GOT3 (cell line): ENCODE results near the gene SERTAD3.
"Not testable (repeated sequence)": the region's sequence is repeated elsewhere in the genome, so short reads cannot be mapped to it uniquely, and the experiment has no call there.

ENCODE experiments used
- DNase-seq: peaks from one replicate; lab custom pipeline; 2025; ENCODE audit warnings: mixed read lengths; lab: John Stamatoyannopoulos, UW

SERTAD3 gene, protein sequence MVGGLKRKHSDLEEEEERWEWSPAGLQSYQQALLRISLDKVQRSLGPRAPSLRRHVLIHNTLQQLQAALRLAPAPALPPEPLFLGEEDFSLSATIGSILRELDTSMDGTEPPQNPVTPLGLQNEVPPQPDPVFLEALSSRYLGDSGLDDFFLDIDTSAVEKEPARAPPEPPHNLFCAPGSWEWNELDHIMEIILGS

DNA sequence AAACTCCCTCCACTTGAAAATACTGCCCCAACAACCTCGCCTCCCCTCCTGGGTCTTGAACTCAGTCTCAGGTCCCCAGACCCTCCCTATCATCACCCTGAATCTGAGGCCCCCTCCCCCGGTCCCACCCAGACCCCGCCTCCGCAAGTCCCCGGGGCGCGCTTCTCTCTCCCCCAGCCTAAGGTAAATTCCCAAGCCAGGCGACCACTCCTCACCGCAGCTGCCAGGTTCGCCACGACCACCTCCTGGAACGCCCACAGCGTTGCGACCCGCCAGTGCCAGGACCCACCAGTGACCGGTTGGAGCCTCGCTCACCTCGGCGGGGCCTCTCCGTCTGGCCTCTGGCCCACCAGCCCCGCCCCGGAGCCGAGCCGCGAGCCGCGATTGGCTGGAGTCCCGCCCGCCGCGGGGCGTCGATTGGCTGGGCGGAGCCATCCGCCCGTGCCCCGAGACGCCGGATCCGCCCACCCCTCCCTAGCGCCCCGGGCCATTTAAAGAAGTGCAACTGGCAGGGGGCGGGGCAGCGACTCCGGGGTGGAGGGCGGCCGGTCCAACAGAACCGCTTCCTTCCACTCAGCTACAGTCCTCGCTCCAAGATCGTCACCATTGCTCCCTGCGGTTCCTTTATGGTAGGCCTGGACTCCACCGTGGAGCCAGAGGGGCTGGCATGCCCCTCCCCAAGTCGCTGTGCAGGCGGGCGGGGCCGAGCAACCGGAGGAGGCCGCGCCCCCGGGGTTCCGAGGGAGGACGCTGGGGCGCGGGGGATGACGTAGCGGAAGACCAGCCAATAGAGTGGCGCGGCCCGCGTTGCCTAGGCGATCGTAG is at the start of gene SERTAD3:
SERTAD3 (minus strand) TSS at position 336 of the 825 bp plus-strand sequence. CDS start 2,255 bp downstream, outside the sequence.
- peak; percentile 95 for DNase-seq

DNA sequence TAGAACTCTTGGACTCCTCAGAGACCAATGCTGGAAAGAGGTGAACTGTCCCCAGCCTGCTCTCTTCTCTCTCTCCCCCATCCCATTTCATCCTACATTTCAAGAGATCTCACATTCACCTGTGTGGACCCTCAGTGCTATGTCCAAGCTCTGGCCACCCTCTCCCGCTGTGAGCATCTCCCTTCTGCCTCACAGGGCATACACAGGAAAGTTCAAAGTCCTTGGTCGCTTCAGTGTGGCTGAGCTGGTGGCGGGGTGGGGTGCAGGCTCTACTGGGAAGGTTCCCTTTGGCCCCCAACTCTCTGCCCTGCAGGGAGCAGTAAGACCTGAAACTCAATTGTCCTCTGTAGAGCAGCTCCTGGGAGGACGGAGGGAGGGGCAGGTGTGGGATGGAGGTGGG is 49.6 kb upstream of the SERTAD3 start:
- no peak for DNase-seq

DNA sequence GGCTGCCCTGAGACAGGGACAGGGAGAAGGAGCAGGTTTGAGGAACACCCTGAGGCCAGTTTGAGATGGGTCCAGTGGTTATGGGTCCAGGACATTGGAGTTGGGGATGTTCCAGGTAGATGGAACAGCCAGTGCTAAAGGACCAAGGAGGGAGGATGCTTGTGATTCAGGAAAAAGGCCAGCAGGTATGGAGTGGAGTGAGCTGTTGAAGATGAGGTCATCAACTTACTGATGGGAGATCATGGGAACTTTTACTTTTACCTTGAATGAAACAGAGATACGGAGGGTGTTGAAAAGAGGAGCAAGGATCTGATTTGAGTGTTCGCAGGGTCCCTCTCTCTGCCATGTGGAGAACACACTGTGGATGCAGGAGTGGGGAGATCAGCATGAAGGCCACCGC is 48.1 kb upstream of the SERTAD3 start:
- DNase-seq, result no peak

DNA sequence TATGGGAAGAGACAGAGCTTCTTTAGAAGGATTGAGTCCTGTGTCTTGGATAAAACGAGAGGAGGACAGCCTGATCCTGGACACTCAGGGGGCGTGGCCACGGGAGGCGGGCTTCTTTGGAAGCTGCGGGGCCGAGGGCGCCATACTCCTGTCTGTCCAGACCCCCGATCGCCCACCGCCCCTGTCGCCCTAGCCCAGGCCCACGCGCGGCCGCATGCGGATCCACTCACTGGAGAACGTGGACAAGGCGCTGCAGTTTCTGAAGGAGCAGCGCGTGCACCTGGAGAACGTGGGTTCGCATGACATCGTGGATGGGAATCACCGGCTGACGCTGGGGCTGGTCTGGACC is 45.7 kb upstream of the SERTAD3 start:
- DNase-seq, result no peak

DNA sequence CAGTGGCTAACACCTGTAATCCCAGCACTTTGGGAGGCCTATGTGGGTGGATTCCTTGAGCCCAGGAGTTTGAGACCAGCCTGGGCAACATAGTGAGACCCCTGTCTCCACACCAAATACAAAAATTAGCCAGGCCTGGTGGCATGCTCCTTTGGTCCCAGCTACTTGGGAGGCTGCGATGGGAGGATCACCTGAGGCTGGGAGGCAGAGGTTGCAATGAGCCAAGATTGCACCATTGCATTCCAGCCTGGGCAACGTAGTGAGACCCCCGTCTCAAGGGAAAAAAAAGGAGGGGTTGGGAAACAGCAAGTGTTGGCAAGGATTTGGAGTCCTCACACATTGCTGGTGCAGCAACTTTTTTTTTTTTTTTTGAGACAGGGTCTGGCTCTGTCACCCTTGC is 41.9 kb upstream of the SERTAD3 start:
- no peak for DNase-seq

DNA sequence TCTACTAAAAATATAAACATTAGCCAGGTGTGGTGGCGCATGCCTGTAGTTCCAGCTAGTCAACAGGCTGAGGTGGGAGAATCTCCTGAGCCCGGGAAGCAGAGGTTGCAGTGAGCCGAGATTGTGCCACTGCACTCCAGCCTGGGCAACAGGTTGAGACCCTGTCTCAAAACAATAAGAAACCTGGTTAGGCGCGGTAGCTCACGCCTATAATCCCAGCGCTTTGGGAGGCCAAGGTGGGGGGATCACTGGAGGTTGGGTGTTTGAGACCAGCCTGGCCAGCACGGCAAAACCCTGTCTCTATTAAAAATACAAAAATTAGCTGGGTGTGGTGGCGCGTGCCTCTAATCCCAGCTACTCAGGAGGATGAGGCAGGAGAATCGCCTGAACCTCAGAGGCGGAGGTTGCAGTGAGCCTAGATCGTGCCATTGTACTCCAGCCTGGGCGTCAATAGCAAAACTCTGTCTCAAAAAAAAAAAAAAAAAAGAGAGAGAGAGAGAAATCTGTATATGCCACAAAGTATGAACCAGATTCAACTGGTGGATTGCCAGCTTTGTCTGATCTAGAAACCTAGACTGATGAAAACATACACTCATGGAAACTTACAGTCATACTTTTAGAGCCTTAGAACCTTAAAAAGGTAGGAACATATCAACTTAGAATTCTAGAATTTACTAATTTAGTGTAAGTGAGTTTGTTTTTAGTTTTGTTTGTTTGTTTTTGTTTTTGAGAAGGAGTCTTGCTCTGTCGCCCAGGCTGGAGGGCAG is 31.9 kb upstream of the SERTAD3 start:
- not testable (repeated sequence) for DNase-seq

DNA sequence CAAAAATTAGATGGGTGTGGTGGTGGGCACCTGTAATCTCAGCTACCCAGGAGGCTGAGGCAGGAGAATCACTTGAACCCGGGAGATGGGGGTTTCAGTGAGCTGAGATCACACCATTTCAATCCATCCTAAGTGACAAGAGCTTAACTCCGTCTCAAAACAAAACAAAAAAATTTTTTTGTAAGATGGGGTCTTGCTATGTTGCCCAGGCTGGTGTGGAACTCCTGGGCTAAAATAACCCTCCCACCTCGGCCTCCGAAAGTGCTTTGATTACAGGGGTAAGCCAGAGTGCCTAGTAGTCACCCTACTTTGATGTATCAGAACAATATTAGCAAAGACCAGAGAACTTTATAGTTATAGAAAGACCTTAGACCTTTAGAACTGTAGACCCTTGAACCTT is 30.6 kb upstream of the SERTAD3 start:
- no peak for DNase-seq

DNA sequence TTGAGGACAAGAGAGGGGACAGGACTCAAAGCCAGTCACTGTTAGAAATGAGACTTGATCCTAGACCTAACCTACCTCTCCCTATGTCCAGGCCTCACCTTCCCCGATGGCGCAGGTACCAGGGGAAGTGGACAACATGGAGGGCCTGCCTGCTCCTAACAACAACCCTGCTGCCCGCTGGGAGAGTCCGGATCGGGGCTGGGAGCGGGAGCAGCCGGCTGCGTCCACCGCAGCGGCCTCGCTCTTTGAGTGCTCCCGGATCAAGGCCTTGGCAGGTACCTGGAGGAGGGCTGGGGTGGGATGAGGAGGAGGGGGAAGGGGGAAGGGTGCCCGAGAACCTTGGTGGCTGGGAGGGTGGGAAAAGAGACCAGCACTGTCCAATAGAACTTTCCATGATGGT is 28.4 kb upstream of the SERTAD3 start:
- DNase-seq, result no peak

DNA sequence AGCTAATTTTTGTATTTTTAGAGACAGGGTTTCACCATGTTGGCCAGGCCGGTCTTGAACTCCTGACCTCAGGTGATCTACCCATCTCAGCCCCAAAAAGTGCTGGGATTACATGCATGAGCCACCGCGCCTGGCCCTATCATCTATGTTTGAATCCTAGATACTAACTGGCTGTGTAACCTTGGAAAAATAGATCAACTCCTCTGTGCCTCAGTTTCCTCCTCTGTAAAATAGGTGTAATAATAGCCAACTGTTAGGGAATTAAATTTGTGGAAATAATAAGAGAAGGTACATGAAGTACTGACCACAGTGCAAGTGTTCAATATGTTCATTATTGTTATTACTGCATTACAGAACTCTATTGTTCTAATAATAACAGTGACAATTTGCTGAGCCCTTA is 27.0 kb upstream of the SERTAD3 start:
- DNase-seq, result no peak

DNA sequence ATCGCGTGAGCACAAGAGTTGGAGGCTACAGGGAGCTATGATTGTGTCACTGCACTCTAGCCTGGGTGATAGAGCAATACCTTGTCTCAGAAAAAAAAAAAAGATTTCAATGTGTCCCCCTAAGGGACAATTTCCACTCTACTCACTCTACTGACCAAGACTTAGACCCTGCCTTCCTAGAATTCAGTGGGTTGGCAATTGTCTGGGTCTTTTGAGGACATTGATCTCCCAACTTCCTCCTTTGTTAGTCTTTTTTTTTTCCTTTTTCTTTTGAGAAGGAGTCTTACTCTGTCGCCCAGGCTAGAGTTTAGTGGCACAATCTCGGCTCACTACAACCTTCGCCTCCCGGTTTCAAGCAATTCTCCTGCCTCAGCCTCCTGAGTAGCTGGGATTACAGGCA is 24.9 kb upstream of the SERTAD3 start:
- no peak for DNase-seq

DNA sequence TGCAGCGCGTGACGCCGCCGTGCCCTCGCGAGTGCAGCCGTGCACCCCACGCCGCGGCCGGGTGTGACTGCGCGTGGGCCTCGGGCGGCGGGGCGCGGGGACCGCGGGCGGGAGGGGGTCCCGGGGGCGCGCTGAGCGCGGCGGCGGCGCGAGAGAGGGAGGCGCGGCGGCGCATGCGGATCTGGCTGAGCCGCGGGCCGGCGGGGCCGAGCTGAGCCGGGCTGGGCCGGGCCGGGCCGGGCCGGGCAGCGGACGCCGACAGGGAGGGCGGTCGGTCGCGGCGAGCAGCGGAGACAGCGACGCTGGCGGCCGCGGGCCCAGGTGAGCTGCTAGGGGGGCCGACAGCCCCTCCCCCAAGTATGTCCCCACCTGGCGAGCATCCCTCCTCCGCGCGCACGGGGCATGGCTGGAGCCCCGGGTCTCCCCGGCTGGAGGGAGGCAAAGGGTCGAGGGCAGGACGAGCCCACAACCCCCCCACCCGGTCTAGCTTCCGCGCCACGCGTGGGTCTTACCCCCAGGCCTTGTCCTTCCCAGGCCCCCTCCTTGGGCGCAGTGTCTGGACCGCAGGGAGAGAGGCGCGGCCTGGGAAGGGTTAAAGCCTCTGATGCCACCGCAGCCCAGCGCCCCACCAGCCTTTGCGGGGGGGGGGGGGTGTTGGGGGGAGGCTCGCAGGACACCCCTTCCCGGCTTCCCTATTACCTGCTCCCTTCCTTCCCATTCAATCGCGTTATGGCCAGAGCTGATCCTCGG is 23.0 kb upstream of the SERTAD3 start, which contains the start of gene SPTBN4:
SPTBN4 (plus strand) TSS at position 17 of the 750 bp plus-strand sequence. CDS start 5,621 bp downstream, outside the sequence.
- no peak for DNase-seq

DNA sequence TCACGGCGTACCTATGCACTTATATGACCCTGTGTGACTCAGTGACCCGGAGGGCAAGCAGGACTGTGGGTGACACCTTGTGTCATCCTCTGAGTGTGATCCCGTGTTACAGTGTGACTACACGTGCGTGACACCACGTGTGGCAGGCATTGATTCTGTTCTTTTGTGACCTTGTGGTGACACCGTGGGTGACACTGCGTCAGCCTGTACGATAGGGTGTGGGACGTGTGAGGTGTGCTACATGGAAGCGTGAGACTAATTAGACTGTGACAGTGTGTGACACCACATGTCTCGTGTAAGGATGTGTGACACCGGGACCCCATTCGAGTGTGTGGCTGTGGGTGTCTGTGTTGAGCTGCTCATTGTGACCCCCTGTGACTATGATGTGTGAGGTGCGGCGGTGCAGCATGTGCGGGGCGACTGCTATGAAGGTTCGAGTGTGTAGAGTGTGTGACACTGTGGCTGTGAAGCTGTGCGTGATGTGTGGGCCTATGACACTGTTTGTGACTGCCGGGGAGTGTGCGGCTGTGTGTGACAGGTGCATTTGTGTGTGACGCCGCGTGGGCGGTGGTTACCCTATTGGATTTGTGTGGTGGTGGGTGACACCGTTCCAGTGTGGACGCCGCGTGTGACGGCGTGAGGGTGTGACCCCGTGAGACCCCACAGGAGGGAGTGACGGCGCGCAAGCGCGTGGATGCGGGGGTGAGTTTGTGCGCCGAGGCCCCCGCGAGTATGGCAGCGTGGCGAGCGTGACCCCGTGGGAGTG is 22.3 kb upstream of the SERTAD3 start:
- no peak for DNase-seq

DNA sequence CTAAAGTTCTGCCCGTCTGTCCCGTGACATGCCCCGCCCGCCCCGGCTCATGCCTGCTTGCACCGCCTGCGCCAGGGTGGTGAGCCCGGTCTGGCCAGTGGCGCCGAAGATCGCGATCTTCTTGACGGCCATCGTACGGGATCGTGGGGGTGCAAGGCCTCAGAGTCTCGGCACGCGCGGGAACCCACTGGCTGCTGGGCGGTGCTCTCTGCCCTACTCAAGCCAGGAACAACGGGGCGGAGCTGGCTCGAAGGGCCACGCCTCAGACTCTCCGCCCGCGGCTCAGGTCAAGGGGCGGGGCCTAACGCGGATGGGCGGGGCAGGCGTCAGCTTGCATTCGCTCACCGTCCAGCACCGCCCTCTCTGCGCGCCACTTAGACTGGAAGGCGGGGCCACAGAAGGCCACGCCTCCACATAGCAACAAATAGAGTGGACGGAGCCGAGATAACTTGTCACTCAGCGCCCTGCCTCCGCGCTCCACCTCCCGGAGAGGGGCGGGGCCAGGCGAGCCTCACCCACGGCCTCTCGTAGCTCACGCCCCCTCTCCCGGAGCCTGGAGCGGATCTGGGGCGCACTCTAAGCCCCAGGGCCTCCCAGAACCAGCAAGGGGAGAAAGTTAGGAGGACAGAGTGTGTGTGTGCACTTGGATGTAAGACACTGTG is 21.6 kb upstream of the SERTAD3 start, which contains the start of gene BLVRB:
BLVRB (minus strand) TSS at position 189 of the 662 bp plus-strand sequence; CDS start at position 132, 57 bp downstream.
- peak; percentile 95 for DNase-seq

DNA sequence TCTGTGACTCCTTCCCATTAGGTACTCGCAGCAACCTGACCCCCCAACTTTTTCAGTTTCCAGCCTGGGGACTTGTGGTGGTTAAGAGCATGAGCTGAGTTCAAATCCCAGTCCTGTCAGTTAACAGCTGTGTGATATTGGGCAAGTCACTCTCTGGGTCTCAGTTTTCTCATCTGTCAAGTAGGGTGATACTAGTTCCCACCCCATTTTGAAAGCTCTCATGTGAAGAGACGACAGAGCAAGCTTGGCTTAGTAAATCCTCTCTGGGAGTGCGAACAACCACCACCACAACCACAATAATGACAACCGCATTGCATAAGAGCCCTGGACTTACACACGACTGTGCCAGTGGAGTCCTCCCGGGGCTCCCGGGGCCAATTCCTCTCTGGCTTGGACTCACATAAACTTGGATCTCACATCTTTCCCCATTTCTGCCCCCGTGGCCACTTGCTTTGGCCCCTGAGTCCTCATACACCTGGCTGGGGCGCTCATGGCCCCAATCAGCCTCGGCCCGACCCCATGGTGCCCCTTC is 21.0 kb upstream of the SERTAD3 start:
- no peak for DNase-seq

DNA sequence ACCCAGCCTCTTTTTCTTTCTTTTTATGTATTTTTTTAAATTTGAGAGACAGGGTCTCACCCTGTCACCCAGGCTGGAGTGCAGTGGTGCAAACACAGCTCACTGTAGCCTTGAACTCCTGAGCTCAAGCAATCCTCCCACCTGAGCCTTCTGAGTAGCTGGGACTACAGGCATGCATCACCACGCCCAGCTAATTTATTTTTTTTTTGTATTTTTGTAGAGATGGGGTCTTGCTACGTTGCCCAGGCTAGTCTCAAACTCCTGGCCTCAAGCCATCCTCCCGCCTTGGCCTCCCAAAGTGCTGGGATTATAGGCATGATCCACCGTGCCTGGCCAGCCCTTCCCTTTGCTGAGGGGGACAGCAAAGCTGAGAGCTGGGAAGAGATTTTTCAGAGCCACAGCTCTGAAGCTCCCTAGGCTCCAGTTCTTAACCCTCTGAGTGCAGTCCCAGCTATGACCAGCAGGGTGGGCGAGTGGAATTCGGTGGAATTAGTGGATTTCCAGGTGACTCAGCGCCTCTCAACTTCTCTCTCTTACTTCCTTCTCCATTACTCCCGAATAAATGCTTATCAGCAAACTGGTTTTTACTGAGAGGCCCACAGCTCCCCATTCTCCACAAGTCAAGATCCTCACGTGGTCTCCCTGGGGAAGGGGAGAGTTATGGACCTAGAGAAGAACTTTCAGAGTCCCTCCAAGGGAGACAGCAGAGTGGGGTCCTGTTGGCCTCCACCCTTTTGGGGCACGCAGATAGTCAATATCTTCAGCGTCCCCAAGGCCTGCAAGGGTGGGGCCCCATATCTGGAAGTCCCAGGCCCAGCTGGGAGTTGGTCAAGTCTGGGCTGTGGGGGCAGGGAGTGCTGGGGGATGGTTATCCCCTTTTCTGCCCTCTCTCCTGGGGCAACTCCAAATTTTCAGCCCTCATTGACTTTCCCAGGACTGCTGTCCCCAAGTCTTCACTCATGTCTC is 20.2 kb upstream of the SERTAD3 start:
- DNase-seq, result peak; percentile 61

DNA sequence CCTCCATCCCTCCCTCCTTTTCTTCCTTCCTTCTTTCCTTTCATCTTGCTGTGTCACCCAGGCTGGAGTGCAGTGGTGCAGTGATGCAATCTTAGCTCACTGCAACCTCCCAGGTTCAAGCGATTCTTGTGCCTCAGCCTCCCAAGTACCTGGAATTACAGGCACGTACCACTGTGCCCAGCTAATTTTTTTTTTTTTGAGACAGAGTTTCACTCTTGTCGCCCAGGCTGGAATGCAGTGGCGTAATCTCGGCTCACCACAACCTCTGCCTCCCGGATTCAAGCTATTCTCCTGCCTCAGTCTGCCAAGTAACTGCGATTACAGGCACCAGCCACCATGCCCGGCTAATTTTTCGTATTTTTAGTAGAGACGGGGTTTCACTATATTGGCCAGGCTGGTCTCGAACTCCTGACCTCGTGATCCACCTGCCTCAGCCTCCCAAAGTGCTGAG is 19.5 kb upstream of the SERTAD3 start:
- not testable (repeated sequence) for DNase-seq

DNA sequence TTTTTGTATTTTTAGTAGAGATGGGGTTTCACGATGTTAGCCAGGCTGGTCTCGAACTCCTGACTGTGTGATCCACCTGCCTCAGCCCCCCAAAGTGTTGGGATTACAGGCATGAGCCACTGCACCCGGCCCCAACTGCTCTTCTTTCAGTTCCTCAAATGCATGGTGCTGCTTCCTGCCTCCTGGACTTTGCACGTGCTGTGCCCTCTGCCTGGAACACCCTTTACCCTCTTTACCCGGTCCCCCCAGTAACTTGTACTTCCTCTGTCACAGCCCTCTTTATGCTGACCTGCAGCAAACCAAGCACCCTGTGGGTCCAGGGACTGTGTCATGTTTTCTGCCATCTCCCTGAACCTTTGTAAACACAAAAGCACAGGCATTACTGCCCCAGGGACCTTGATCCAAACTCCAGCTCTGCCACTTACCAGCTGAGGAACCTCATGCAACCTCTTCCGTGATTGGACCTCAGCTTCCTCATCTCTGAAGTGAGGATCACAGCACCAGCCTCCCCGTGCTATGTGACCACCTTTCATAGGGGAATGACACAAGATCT is 17.6 kb upstream of the SERTAD3 start:
- no peak for DNase-seq

DNA sequence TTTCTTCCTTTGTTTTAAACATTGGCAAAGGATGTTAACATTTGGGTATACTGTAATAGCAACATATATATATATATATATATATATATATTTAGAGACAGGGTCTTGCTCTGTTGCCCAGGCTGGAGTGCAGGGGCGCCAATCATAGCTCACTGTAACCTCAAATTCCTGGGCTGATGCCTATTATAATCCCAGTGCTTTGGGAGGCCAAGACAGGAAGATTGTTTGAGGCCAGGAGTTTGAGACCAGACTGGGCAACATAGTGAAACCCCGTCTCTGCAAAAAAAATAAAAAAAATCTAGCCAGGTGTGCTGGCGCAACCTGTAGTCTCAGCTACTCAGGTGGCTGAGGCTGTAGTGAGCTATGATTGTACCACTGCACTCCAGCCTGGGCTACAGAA is 16.1 kb upstream of the SERTAD3 start:
- DNase-seq, result no peak

DNA sequence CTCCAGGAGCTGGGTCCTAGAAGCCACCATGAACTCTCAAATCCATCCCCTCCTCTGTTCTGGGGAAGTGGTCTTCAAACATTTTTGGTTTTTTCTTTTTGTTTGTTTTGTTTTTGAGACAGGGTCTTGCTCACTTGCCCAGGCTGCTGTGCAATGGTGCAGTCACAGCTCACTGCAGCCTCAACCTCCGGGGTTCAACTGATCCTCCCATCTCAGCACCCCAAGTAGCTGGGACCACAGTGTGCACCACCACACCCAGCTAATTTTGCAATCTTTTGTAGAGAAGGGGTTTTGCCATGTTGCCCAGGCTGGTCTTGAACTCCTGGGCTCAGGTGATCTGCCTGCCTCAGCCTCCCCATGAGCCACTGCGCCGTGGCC is 14.5 kb upstream of the SERTAD3 start:
- DNase-seq, result no peak
